Measurements from ENCODE around the gene STAC2.

- no peak for TF ChIP-seq POLR2A (IDR thresholded peaks at IDR 0.05)
- TF ChIP-seq CTCF (IDR thresholded peaks at IDR 0.05), result no peak
- TF ChIP-seq POLR2AphosphoS5 (IDR thresholded peaks at IDR 0.05; ENCODE audit: insufficient read depth in 1 of 2, low read depth in 1 of 2), result peak; percentile 87 to 92
These were observed 25.5 kb downstream of the STAC2 start, which contains the start of gene RPL19 for GRCh38 chr17:39200070-39200879.

Measured in vagina (tissue), 2 donors.